SK-N-SH (cell line): ENCODE measurements around the gene NUP210L.

Source experiments
- CHD2 ChIP-seq: fragments of 150-350 bp; IDR thresholded peaks from 2 replicates; pipeline ENCODE4 v1.6.1; 2018; ENCODE audit warnings: low read length; ENCODE audit not compliant: partially characterized antibody
- EP300 ChIP-seq, 2 experiments: IDR thresholded peaks; 2 replicates each; pipeline versions ENCODE4 v1.4.0 to v1.6.1; 2012; ENCODE audit warnings: borderline replicate concordance in 1 of 2, low read depth in 1 of 2, low read length in 1 of 2
- FOXM1 ChIP-seq: IDR thresholded peaks from 2 replicates; pipeline ENCODE4 v1.4.0; 2012; ENCODE audit warnings: low read depth, mild to moderate bottlenecking
- GATA2 ChIP-seq: sonication (generic); formaldehyde crosslinking; IDR thresholded peaks from 2 replicates; pipeline ENCODE4 v1.5.0; 2020; ENCODE audit warnings: mild to moderate bottlenecking, missing genetic modification reagents
- NFIC ChIP-seq: IDR thresholded peaks from 2 replicates; pipeline ENCODE4 v1.4.0; 2012; ENCODE audit warnings: borderline replicate concordance
- POLR2AphosphoS5 ChIP-seq: IDR thresholded peaks from 2 replicates; pipeline ENCODE4 v1.6.1; 2012; ENCODE audit warnings: low read depth, low read length
- SMC3 ChIP-seq: IDR thresholded peaks from 2 replicates; pipeline ENCODE4 v1.6.1; 2012; ENCODE audit warnings: low read depth, low read length, improper control_type of control experiment
- TAF1 ChIP-seq: IDR thresholded peaks from 2 replicates; pipeline ENCODE4 v1.6.1; 2012; ENCODE audit warnings: low read depth, mild to moderate bottlenecking, low read length, moderate library complexity, borderline replicate concordance
- TEAD4 ChIP-seq: IDR thresholded peaks from 2 replicates; pipeline ENCODE4 v1.4.0; 2012; ENCODE audit warnings: mild to moderate bottlenecking, borderline replicate concordance; ENCODE audit not compliant: insufficient read depth
- TF ChIP-seq, protein P1 (sequence below): fragments of 200-600 bp; sonication (generic); IDR thresholded peaks from 2 replicates; pipeline ENCODE4 v1.6.1; 2017; ENCODE audit warnings: antibody characterized with exemption, mild to moderate bottlenecking, moderate library complexity
- TF ChIP-seq, protein P2 (sequence below): fragments of 150-350 bp; IDR thresholded peaks from 2 replicates; pipeline ENCODE4 v1.6.1; 2016; ENCODE audit warnings: mild to moderate bottlenecking, low read depth, low read length

DNA sequence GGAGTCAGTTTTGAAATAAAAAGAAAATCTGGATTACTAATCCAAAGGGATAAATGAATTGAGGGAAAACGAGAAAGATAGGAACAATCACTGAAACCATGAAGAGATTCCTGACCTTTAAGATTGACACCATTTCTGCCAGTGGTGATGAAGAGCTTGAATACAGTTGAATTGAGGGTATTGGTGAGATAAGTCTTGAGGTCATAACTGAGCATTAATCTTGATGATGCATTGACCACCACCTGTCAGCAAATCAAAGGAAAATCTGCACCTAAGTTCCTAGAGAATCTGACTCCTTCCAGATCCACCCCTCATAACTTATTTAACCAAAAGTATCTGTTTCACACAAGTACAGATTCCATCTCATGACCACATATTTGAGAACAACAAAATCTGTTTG, 142.7 kb downstream of the NUP210L start:
- TF ChIP-seq, protein P1, sequence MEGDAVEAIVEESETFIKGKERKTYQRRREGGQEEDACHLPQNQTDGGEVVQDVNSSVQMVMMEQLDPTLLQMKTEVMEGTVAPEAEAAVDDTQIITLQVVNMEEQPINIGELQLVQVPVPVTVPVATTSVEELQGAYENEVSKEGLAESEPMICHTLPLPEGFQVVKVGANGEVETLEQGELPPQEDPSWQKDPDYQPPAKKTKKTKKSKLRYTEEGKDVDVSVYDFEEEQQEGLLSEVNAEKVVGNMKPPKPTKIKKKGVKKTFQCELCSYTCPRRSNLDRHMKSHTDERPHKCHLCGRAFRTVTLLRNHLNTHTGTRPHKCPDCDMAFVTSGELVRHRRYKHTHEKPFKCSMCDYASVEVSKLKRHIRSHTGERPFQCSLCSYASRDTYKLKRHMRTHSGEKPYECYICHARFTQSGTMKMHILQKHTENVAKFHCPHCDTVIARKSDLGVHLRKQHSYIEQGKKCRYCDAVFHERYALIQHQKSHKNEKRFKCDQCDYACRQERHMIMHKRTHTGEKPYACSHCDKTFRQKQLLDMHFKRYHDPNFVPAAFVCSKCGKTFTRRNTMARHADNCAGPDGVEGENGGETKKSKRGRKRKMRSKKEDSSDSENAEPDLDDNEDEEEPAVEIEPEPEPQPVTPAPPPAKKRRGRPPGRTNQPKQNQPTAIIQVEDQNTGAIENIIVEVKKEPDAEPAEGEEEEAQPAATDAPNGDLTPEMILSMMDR = no peak
- TF ChIP-seq TEAD4 (no peak), SMC3 (no peak), POLR2AphosphoS5 (no peak), FOXM1 (no peak), CHD2 (no peak), TAF1 (no peak), EP300 (IDR thresholded peaks at IDR 0.05; ENCODE audit: borderline replicate concordance in 1 of 2, low read depth in 1 of 2, low read length in 1 of 2) (no peak), NFIC (no peak), GATA2 (CRISPR knock-in tag) (no peak)
- TF ChIP-seq, protein P2, sequence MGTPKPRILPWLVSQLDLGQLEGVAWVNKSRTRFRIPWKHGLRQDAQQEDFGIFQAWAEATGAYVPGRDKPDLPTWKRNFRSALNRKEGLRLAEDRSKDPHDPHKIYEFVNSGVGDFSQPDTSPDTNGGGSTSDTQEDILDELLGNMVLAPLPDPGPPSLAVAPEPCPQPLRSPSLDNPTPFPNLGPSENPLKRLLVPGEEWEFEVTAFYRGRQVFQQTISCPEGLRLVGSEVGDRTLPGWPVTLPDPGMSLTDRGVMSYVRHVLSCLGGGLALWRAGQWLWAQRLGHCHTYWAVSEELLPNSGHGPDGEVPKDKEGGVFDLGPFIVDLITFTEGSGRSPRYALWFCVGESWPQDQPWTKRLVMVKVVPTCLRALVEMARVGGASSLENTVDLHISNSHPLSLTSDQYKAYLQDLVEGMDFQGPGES = no peak
